G401 (cell line): ENCODE results near the gene SCGB3A2. TPM values are rescaled to one million over a fixed set of nuclear protein-coding genes. Genes with fewer than 3 reads are reported as not detected.

Source experiments
- DNase-seq: peaks from one replicate; pipeline ENCODE4 v3.0.0-alpha.2; 2015; ENCODE audit warnings: low spot score
- in situ Hi-C: cut with HindIII; loops from 2 replicates; pipeline ENCODE4 v1.10.0; 2016; ENCODE audit warnings: low sequenced_read_pairs, mixed read lengths
- total RNA-seq: library from RNA; depleted of rRNA; stranded (reverse); fragments of >200 nt; shearing (Covaris generic); gene quantifications from 2 replicates; pipeline ENCODE4 v1.2.3, GENCODE V29; 2014

The SCGB3A2 gene
- total RNA-seq, 1 experiment from 2014 or later, result not detected

- in situ Hi-C loops, result no loop called here
These were observed 17.4 kb downstream of the SCGB3A2 start for GRCh38 chr5:147895864-147896263.

GRCh38 chr5:147898875-147899401, 20.4 kb downstream of the SCGB3A2 start:
- DNase-seq, result no peak

More at GRCh38 chr5:147895864-147896263, 17.4 kb downstream of the SCGB3A2 start:
- DNase-seq, result no peak

GRCh38 chr5:147901599-147902039, 23.1 kb downstream of the SCGB3A2 start:
- in situ Hi-C loops, result no loop called here
- DNase-seq, result no peak

More at GRCh38 chr5:147898875-147899401, 20.4 kb downstream of the SCGB3A2 start:
- in situ Hi-C loops, result no loop called here

GRCh38 chr5:147902609-147903115, 24.2 kb downstream of the SCGB3A2 start:
- DNase-seq, result no peak
- in situ Hi-C loops, result no loop called here

- in situ Hi-C loops, result no loop called here
- peak; percentile 62 for DNase-seq
These were observed 25.6 kb downstream of the SCGB3A2 start for GRCh38 chr5:147904110-147904509.

- peak; percentile 76 for DNase-seq
- in situ Hi-C loops, result no loop called here
These were observed 28.0 kb downstream of the SCGB3A2 start, which contains the start of gene C5orf46 for GRCh38 chr5:147906326-147907095. Gene C5orf46, minus strand, starts transcription at chr5:147906538. Its CDS starts 37 bp downstream, at chr5:147906501.

GRCh38 chr5:147911427-147911826, 32.9 kb downstream of the SCGB3A2 start:
- in situ Hi-C loops, result no loop called here
- DNase-seq, result peak; percentile 98

- in situ Hi-C loops, result no loop called here
These were observed 33.5 kb downstream of the SCGB3A2 start for GRCh38 chr5:147912011-147912410.

GRCh38 chr5:147913786-147914185, 35.3 kb downstream of the SCGB3A2 start:
- no peak for DNase-seq
- in situ Hi-C loops, result no loop called here

More at GRCh38 chr5:147912011-147912410, 33.5 kb downstream of the SCGB3A2 start:
- DNase-seq, result no peak

- DNase-seq, result no peak
- in situ Hi-C loops, result no loop called here
These were observed 39.7 kb downstream of the SCGB3A2 start for GRCh38 chr5:147918101-147918685.

GRCh38 chr5:147918899-147919298, 40.4 kb downstream of the SCGB3A2 start:
- in situ Hi-C loops, result no loop called here
- DNase-seq, result no peak

- in situ Hi-C loops, result no loop called here
- DNase-seq, result no peak
These were observed 42.0 kb downstream of the SCGB3A2 start for GRCh38 chr5:147920420-147921030.

GRCh38 chr5:147921136-147921535, 42.6 kb downstream of the SCGB3A2 start:
- in situ Hi-C loops, result no loop called here
- no peak for DNase-seq

- DNase-seq, result no peak
- in situ Hi-C loops, result no loop called here
These were observed 46.5 kb downstream of the SCGB3A2 start for GRCh38 chr5:147925020-147925419.

- DNase-seq, result no peak
- in situ Hi-C loops, result no loop called here
These were observed 49.4 kb downstream of the SCGB3A2 start for GRCh38 chr5:147927901-147928300.

GRCh38 chr5:147930769-147931168, 52.3 kb downstream of the SCGB3A2 start:
- in situ Hi-C loops, result no loop called here
- DNase-seq, result no peak
